Ammon's horn (tissue), 1 donor: ENCODE data around the gene AK6.
"Not testable (repeated sequence)": the region's sequence is repeated elsewhere in the genome, so short reads cannot be mapped to it uniquely, and the experiment has no call there.

ENCODE experiments used
- DNase-seq: peaks from one replicate; pipeline ENCODE4 v3.0.0-alpha.2; 2016; ENCODE audit warnings: low spot score

The AK6 gene

DNA sequence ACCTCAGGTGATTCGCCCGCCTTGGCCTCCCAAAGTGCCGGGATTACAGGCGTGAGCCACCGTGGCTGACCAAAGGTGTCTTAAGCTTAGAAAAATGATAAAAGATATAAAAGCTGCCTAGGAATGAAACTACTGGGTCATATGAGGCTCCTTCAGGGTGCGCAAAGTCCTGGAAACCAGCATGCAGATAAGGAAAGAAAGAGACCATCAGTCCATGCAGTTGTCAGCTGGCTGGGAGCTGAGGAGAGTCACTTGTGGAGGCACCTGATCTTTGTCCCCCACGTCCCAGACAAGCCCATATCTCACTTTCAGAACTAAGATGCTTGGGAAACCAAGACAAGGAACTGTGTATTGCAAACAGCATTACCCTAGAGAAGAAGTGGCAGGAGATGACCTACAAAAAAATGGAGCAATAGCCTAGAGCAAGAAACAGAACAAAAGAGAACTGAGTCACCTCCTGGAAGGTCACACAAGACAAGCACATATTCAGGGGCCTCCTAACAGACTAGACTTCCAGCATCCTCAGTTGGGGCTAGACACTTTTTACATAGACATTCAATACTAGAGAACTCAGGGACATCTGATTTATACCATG lies 33.9 kb downstream of the AK6 start:
- no peak for DNase-seq

DNA sequence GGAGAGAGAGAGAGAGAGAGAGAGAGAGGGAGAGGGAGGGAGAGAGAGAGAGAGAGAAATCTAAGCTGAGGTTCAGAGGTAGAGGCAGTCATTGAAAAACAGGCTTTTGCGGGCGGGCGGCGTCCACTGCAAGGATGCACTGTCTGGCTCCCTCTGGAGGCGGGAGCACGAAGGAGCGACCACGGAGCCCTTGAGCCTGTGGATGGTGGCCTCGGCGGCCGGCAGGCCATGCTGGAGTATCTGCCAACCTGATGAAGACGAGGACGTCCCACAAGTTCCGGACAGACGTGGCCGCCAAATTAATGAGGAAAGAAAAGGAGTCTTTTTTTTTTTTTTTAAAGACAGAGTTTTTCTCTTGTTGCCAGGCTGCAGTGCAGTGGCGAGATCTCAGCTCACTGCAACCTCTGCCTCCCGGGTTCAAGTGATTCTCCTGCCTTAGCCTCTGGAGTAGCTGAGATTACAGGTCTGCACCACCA lies 34.5 kb downstream of the AK6 start:
- DNase-seq, result peak; percentile 89

- DNase-seq, result not testable (repeated sequence)
These were observed 35.5 kb downstream of the AK6 start for GRCh38 chr5:69333668-69334315.

DNA sequence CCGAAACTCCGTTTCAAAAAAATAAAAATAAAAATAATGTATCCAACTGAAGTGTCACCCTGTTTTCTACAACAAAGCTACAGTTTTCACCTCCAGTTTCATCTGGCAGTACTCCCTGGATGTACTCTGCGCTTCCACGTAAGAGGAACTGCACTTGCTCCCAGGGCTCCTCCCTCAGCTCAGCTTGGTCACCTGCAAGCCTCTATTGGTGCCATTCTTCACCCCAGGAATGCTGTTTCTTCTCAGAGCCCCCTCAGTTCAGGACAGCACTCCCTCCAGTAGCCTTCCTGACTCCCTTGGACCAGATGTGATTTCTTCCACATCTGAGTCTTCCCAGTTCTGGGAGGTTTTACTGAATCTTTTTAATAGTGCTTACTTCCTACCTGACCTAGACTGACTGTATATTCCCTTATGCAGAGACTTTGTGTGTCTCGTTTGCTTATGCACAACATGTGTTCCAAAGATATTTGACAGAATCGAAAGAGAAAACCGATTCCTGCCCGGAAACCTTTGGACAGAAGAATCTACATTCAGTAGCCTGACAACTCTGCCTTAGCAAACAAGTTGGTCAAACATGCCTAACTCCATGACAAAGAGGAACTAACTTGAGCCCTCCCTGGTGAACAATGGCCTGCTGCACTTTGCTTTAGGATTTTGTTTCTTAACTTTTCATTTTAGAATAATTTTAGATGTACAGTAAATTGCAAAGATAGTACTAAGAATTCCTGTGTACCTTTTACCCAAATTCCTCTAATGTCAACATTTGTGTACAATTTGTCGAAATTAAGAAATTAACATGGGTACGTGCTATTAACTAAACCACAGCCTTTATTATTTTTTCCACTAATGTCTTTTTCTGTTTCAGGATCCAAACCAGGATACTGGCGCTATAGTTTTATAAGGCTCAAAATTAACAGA lies 37.5 kb downstream of the AK6 start:
- DNase-seq, result peak; percentile 2

GRCh38 chr5:69329905-69330489 lies 39.3 kb downstream of the AK6 start:
- no peak for DNase-seq

- DNase-seq, result no peak
These were observed 43.0 kb downstream of the AK6 start for GRCh38 chr5:69326365-69326764.

DNA sequence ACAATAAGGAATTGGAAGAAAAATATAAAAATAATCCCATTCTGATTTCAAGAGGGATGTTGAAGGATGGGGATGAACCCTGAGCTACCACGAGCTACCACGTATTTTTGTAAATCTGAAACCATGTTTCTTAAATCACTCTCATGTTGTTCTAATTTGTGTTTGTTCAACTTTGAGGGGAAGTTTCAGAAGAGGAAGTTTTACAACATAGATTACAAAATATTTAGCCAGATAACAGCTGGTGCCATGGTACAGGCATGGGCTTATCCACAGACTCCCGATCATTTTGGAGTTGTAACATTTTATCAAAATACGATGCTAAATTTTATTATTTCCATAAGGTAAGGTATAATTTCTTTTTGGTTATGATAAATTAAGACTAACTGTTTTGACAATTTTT lies 51.9 kb downstream of the AK6 start:
- DNase-seq, result no peak

DNA sequence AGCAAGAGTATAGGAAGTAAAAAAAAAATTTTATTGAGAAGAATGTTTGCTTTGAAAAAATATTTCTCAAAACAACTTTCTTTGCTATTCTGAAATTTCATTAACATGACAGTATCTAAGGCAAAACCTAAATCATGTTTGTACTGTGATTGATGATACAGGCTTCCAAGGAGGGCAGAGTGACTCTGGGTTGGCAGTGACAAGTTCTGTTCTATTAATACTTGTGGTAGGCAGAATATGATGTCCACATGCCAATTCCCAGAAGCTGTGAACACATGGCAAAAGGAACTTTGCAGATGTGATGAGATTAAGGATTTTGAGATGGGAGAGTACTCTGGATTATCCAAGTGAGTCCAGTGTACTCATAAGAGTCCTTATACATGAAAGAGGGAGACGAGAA lies 53.3 kb downstream of the AK6 start:
- no peak for DNase-seq

DNA sequence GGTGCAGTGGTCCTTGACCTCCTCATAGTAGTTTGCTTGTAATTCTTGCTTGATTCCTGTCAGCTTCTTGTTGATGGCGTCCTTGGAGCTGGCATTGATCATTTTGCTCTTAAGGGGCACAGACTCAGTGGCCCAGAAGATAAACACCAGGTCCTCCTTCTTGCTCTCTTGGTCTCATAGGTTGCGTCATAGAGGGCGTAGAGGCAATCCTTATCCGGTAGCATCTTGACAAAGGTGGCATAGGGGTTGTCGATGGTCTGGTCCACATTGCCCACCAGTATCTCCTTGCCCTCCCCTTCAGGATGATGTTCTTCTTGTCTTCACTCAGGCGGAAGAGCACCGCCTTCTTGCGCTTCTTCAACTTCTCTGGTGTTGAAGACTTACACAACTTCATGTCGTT lies 55.9 kb downstream of the AK6 start:
- no peak for DNase-seq

DNA sequence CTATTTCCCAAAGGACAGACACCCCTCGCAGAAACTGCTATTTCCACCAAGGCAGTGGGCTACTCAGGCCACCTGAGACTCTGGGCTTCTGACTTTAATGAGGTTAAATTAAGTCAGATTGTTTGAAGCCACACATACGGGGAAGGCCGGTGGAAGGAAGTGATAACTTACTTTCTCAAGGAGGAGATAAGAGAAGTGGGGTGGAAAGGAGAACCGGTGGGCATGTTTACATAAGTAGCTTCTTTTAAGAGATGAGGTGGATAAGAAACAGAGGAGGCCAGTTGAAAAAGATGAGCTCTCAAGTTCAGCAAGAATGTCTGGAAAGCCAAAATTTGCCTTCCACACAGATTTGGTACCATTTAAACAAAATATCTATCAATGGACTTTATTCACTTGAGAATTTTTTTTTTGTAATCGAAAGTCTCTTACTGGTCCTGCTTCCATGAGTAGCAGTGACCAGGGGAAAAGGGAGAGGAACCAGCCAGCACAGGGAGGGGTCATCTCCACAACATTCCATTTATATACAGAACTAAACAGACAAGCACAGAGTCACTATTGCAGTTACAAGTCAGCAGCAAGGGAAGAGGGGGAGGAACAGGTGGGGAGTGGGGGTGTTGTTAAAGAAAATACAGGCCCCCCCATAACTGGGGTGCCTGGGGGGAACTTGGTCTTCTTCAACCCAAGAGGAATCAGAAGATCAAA lies 56.7 kb downstream of the AK6 start:
- DNase-seq, result no peak

- DNase-seq, result no peak
These were observed 59.9 kb downstream of the AK6 start for GRCh38 chr5:69309380-69309779.

DNA sequence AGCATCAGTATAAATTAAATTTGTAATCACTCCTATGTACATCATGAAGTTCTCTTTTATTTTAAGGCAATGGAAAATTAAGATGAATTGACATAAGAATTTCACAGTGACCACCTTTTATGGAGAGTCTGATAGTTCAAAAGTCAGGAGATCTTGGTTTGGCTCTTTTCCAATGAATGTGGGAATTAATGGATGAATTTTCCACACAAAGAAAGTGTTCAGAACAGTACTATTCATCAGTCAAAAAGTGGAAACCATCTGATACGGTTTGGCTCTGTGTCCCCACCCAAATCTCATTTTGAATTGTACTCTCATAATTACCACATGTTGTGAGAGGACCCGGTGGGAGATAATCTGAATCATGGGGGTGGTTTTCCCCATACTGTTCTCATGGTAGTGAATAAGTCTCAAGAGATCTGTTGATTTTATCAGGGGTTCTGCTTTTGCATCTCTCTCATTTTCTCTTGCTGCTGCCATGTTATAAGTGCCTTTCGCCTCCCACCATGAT lies 61.2 kb downstream of the AK6 start:
- no peak for DNase-seq

DNA sequence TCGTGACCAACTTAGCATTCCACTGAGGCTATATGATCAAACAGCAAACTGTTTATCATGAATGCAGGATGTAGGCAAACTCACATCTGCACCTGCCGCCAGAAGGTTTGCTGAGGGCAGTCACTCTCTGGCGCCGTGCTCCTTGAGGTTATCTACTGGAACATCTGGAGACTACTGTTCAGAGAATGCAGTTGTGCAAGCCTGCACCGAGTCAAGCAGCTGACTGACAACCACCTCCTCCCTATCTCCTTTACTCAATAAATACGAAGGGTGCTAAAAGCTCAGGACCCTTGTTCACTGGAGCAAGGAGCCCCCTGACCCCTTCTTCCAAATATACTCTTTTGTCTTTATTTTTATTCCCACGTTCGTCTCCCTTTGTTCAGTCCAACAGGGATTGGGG lies 63.8 kb downstream of the AK6 start:
- DNase-seq, result no peak
